ENCODE data around the gene ABCA5. TPM values are rescaled to one million over a fixed set of nuclear protein-coding genes. Genes with fewer than 3 reads are reported as not detected.

The ABCA5 gene
- total and polyA plus RNA-seq, 2 of the 13 experiments (the other 11 are each of a cell fraction or from before 2014, with no cell fraction given): 9.7 to 10.1 TPM

- TF ChIP-seq DZIP1 (CRISPR knock-in tag; IDR thresholded peaks at IDR 0.05) (no peak), THAP9 (CRISPR knock-in tag; IDR thresholded peaks at IDR 0.05; ENCODE audit: borderline replicate concordance) (no peak), CREB1 (IDR thresholded peaks at IDR 0.05) (no peak), CREB1 (CRISPR knock-in tag; IDR thresholded peaks at IDR 0.05) (no peak), ZNF232 (CRISPR knock-in tag; IDR thresholded peaks at IDR 0.05; ENCODE audit: borderline replicate concordance) (no peak), HNRNPUL1 (IDR thresholded peaks at IDR 0.05; ENCODE audit: low read depth, low read length) (no peak), JUND (CRISPR knock-in tag; IDR thresholded peaks at IDR 0.05) (no peak), MXD3 (CRISPR knock-in tag; IDR thresholded peaks at IDR 0.05) (no peak), ZBTB40 (IDR thresholded peaks at IDR 0.05) (no peak), ZBTB40 (CRISPR knock-in tag; IDR thresholded peaks at IDR 0.05) (no peak), ZNF703 (CRISPR knock-in tag; IDR thresholded peaks at IDR 0.05; ENCODE audit: borderline replicate concordance) (no peak), SOX6 (IDR thresholded peaks at IDR 0.05) (no peak), SOX6 (CRISPR knock-in tag; IDR thresholded peaks at IDR 0.05) (peak; percentile 76)
Measured at GRCh38 chr17:69235338-69236058, 91.4 kb downstream of the ABCA5 start (continued).
